Lower leg skin (tissue), 3 donors: ENCODE results near the gene GAK.

Source experiments
- CTCF ChIP-seq, 3 donors: fragments of 450-650 bp; IDR thresholded peaks; one replicate each; pipeline ENCODE4 v1.5.1; 2016; ENCODE audit warnings: antibody characterized with exemption in 3 of 3, mild to moderate bottlenecking in 3 of 3, moderate library complexity in 2 of 3
- POLR2A ChIP-seq, 2 donors: fragments of 450-650 bp; IDR thresholded peaks; one replicate each; pipeline ENCODE4 v1.6.1; 2016 to 2017; ENCODE audit warnings: antibody characterized with exemption in 2 of 2, mild to moderate bottlenecking in 1 of 2, moderate library complexity in 1 of 2

- TF ChIP-seq CTCF (IDR thresholded peaks at IDR 0.05) (no peak), POLR2A (IDR thresholded peaks at IDR 0.05) (no peak)
Observed at GRCh38 chr4:962231-963208, 30.4 kb upstream of the GAK start.
